Caco-2 (cell line): ENCODE results near the gene NFATC1. TPM values are rescaled to one million over a fixed set of nuclear protein-coding genes. Genes with fewer than 3 reads are reported as not detected.

Experiments used
- BruUV-seq: library from RNA; stranded (reverse); fragments of 400-500 nt; replicated peaks from 2 replicates; lab custom pipeline; 2021; lab: Mats Ljungman, UMichigan
- CTCF ChIA-PET: fragments of 300-600 bp; sonication (Branson Sonifier 250); formaldehyde crosslinking; loops from one replicate; lab custom pipeline; 2022; ENCODE audit warnings: antibody characterized with exemption; lab: Charles Lee
- POLR2A ChIA-PET: fragments of 300-600 bp; sonication (Branson Sonifier 250); formaldehyde crosslinking; loops from one replicate; lab custom pipeline; 2022; ENCODE audit warnings: antibody characterized with exemption; lab: Charles Lee
- DNase-seq, 2 experiments: peaks; one replicate each; pipeline versions ENCODE4 v3.0.0 to v3.0.0-alpha.2; 2020 to 2022
- H3K27me3 ChIP-seq: replicated peaks from 2 replicates; pipeline ENCODE4 v1.6.0; 2011; ENCODE audit warnings: low read length; ENCODE audit not compliant: control insufficient read depth, insufficient read depth
- H3K36me3 ChIP-seq: 2 replicates; pipeline ENCODE4 v1.5.1; 2011; ENCODE audit warnings: low read length; ENCODE audit not compliant: control insufficient read depth, insufficient read depth
- H3K4me1 ChIP-seq: fragments of 250-450 bp; sonication (Bioruptor Pico); 2 replicates; pipeline ENCODE4 v1.5.1; 2020; ENCODE audit warnings: mild to moderate bottlenecking
- H3K4me3 ChIP-seq: 2 replicates; pipeline ENCODE4 v1.5.1; 2011; ENCODE audit warnings: low read depth, mild to moderate bottlenecking, control low read depth, low read length
- H3K9me3 ChIP-seq: fragments of 250-450 bp; sonication (Bioruptor Pico); 2 replicates; pipeline ENCODE4 v1.5.1; 2020; ENCODE audit warnings: mild to moderate bottlenecking, moderate library complexity
- H3K27ac Mint-ChIP-seq: one replicate; pipeline ENCODE4 v1.8.0; 2022; ENCODE audit warnings: mixed read lengths; ENCODE audit not compliant: unreplicated experiment
- H3K27me3 Mint-ChIP-seq: one replicate; pipeline ENCODE4 v1.8.0; 2022; ENCODE audit warnings: mixed read lengths; ENCODE audit not compliant: insufficient read depth, unreplicated experiment
- H3K36me3 Mint-ChIP-seq: one replicate; pipeline ENCODE4 v1.8.0; 2022; ENCODE audit warnings: mild to moderate bottlenecking, mixed read lengths; ENCODE audit not compliant: insufficient read depth, unreplicated experiment
- H3K4me1 Mint-ChIP-seq: one replicate; pipeline ENCODE4 v1.8.0; 2022; ENCODE audit warnings: low read depth, mixed read lengths; ENCODE audit not compliant: unreplicated experiment
- H3K4me3 Mint-ChIP-seq: one replicate; pipeline ENCODE4 v1.8.0; 2022; ENCODE audit warnings: mild to moderate bottlenecking, moderate library complexity, mixed read lengths; ENCODE audit not compliant: unreplicated experiment
- H3K9me3 Mint-ChIP-seq: one replicate; pipeline ENCODE4 v1.8.0; 2022; ENCODE audit warnings: mixed read lengths; ENCODE audit not compliant: unreplicated experiment
- intact Hi-C: fragments of 100-400 bp; cut with micrococcal nuclease; formaldehyde crosslinking; loops from one replicate; pipeline ENCODE4 v1.10.0; 2022; ENCODE audit not compliant: unreplicated experiment
- total RNA-seq: library from RNA; stranded (reverse); gene quantifications from 2 replicates; pipeline ENCODE4 v1.2.3, GENCODE V29; 2022
- TF ChIP-seq, protein P1 (sequence below), 2 experiments: fragments of 200-600 bp in 1 of 2; IDR thresholded peaks; 1 replicate in 1 of 2; 2 replicates in 1 of 2; pipeline versions ENCODE4 v1.5.1 to v1.8.0; 2011 to 2022; ENCODE audit warnings: antibody characterized with exemption in 1 of 2, control low read depth in 1 of 2, inconsistent platforms in 1 of 2, low read depth in 1 of 2, low read length in 1 of 2, mild to moderate bottlenecking in 1 of 2, moderate library complexity in 1 of 2; ENCODE audit not compliant: insufficient read depth in 1 of 2, severe bottlenecking in 1 of 2, unreplicated experiment in 1 of 2

The NFATC1 gene
- total RNA-seq, 1 experiment from 2014 or later: 0.66 TPM

- Mint-ChIP-seq H3K36me3 (no peaks in the 10 kb centered on the region), H3K27me3 (no peaks in the 10 kb centered on the region), H3K27ac (no peak overlapping the region), H3K4me1 (no peaks in the 10 kb centered on the region), H3K9me3 (no peaks in the 10 kb centered on the region), H3K4me3 (no peak overlapping the region)
- TF ChIP-seq, protein P1, sequence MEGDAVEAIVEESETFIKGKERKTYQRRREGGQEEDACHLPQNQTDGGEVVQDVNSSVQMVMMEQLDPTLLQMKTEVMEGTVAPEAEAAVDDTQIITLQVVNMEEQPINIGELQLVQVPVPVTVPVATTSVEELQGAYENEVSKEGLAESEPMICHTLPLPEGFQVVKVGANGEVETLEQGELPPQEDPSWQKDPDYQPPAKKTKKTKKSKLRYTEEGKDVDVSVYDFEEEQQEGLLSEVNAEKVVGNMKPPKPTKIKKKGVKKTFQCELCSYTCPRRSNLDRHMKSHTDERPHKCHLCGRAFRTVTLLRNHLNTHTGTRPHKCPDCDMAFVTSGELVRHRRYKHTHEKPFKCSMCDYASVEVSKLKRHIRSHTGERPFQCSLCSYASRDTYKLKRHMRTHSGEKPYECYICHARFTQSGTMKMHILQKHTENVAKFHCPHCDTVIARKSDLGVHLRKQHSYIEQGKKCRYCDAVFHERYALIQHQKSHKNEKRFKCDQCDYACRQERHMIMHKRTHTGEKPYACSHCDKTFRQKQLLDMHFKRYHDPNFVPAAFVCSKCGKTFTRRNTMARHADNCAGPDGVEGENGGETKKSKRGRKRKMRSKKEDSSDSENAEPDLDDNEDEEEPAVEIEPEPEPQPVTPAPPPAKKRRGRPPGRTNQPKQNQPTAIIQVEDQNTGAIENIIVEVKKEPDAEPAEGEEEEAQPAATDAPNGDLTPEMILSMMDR (IDR thresholded peaks at IDR 0.05; ENCODE audit: insufficient read depth in 1 of 2, low read depth in 1 of 2, low read length in 1 of 2, severe bottlenecking in 1 of 2, unreplicated experiment in 1 of 2): no peak
- Histone ChIP-seq H3K4me1 (no peaks in the 10 kb centered on the region), H3K27me3 (no peaks in the 10 kb centered on the region), H3K4me3 (no peak overlapping the region), H3K9me3 (no peaks in the 10 kb centered on the region), H3K36me3 (no peaks in the 10 kb centered on the region)
- no TSS peak for BruUV-seq
- DNase-seq: no peak
- ChIA-PET POLR2A (no interaction called here), CTCF (no interaction called here)
- intact Hi-C loops: no loop called here
Observed at GRCh38 chr18:79577451-79578395, 182.0 kb downstream of the NFATC1 start.

DNA sequence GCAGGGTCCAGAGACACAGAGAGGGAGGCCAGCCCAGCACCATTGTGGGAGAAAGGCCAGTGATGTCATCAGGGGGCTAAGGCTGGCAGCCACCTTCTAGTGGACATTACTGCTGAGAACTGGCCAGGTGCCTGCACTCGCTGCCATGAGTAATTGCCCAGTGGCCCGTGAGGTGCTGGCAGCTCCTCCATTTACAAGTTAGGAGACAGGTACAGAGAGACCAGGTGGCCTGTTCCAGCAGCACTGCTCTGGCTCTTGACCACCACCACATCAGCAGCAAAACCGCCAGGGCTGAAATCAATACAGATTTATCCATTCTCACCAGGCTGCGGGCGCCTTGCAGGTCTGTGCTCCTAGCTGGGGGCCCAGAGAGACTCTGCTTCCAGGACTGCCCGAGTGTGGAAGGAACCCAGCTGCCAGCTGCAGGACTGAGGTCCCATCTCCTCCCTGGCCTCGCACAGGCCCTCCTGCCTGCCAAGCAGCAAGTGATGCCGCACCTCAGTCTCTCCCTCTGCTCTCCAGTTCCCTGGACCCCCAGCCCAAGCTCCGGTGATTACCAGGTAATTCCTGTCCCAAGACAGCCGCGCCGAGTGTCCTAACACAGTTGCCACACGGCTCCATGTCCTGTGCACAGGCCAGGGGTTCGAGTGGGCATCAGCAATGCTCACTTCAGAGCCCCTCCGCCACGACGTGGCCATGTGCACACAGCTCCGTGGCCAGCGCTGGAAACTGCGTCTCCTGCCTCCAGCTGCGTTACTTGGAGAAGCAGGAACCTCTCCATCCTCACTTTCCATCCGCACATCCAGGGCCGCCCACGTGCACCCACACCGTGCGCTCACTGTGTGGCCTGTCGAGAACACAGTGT is 182.9 kb downstream of the NFATC1 start:
- ChIA-PET POLR2A (no interaction called here), CTCF (no interaction called here)
- TF ChIP-seq, protein P1 (IDR thresholded peaks at IDR 0.05; ENCODE audit: insufficient read depth in 1 of 2, low read depth in 1 of 2, low read length in 1 of 2, severe bottlenecking in 1 of 2, unreplicated experiment in 1 of 2): no peak
- H3K36me3 Mint-ChIP-seq: no peaks in the 10 kb centered on the region
- H3K4me3 ChIP-seq: no peak overlapping the region
- H3K27me3 Mint-ChIP-seq: no peaks in the 10 kb centered on the region
- no peak overlapping the region for H3K4me3 Mint-ChIP-seq
- intact Hi-C loops: no loop called here
- H3K9me3 ChIP-seq: no peaks in the 10 kb centered on the region
- no peaks in the 10 kb centered on the region for H3K27me3 ChIP-seq
- H3K4me1 ChIP-seq: no peaks in the 10 kb centered on the region
- no TSS peak for BruUV-seq
- no peaks in the 10 kb centered on the region for H3K9me3 Mint-ChIP-seq
- no peak overlapping the region for H3K27ac Mint-ChIP-seq
- no peaks in the 10 kb centered on the region for H3K36me3 ChIP-seq
- H3K4me1 Mint-ChIP-seq: no peaks in the 10 kb centered on the region
- DNase-seq: no peak
